NCI-H2196 (cell line): ENCODE data around the gene WDR93.
"Not testable (repeated sequence)": the region's sequence is repeated elsewhere in the genome, so short reads cannot be mapped to it uniquely, and the experiment has no call there.

Source experiments
- DNase-seq: peaks from one replicate; lab custom pipeline; 2025; ENCODE audit not compliant: unreplicated experiment; lab: John Stamatoyannopoulos, UW

Gene WDR93

DNA sequence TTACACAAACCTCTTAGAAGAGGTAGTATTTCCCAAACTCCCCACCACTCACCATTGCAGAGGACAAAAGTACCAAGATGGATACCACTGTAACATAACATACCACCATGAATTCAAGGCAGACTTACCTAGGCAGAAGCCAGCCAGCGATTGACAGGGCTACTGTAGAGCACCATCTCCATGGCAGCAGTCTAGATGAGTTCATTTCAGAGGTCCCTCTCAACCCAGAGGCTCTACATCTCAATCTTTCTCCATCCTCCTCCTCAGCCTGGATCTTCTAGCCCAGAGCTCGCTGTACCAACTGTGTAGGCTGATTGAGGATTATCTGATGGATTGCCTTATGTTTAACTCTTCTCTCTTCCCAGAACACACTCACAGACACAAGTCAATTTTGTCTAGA is 9.5 kb upstream of the WDR93 start:
- DNase-seq: no peak

DNA sequence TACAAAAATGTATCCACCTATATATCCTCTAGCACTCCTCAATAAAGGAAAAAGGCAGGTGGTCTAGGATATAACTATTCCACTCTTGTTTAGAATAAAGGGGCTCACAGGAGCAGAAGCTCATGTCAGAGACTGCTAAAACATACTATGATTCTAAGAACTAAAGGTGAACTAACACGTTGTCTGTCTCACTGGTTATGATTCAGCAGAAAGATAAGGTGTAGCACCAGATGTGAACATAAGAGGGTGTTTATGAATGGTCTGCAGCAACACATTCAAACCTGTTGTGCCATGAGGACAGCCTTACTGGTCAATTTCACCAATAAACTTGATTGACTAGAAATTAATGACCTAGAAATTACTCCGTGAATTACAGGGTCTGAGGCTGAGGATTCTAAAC is 4.6 kb upstream of the WDR93 start:
- no peak for DNase-seq

DNA sequence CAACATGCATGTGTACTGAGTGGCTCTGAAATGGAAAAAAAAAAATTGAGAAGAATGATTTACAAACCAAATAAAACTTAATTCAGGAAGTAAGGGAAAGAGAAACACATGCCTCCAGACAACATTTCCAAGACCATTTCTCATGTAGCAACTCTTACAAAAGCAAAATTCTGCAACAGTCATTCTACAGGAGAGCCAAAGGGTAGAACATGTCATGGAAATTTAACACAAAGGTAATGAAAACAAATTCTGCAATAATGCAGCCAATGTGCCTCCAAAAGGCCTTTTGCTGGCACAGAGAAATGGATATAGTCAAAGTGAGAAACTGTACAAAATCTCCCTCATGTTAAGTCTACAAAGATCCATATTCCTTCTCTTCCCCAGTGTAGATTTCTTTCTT is 4.1 kb upstream of the WDR93 start:
- DNase-seq: no peak

DNA sequence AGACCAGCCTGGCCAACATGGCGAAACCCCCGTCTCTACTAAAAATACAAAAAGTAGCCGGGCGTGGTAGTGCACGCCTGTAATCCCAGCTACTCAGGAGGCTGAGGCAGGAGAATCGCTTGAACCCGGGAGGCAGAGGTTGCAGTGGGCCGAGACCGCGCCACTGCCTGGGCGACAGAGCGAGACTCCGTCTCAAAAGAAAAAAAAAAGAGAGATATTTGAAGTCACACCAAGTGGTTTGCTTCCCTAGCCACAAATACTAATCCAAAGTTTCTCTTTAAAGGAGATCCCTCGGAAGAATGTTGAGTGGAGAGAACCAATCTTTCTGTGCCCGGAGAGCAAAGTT is 708 bp upstream of the WDR93 start:
- not testable (repeated sequence) for DNase-seq

DNA sequence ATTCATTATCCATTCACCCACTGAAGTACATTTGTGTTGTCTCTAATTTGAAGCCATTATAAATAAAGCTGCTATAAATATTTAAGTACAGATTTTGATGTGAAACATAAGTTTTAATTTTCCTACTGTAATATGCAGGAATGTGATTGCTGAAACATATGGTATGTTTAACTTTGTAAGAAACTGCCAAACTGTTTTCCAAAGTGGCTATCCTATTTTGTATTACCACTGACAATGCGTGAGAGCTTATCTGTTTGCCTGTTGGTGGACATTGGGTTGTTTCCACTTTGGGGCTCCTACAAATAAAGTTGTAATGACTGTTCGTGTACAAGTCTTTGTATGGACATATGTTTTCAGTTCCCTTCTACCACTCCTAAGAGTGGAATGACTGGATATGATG is 2.5 kb downstream of the WDR93 start:
- DNase-seq: no peak

DNA sequence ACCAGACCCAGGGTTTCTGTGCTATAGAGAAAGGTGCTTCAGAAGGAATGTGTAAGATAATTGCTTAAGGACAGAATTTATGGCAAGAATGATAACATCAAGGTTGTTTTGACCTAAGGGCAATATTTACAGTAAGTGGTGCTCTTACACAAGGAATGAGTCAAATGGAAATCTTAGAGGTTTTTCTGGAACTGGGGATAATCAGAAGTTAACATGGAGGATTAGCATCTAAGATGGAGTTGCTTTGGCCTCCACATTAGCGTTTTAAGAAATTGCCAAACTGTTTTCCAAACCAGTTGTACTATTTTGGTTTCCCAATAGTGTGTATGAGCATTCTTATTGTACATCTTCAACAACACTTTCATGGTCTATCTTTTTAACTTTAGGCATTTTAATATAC is 3.1 kb downstream of the WDR93 start:
- no peak for DNase-seq

DNA sequence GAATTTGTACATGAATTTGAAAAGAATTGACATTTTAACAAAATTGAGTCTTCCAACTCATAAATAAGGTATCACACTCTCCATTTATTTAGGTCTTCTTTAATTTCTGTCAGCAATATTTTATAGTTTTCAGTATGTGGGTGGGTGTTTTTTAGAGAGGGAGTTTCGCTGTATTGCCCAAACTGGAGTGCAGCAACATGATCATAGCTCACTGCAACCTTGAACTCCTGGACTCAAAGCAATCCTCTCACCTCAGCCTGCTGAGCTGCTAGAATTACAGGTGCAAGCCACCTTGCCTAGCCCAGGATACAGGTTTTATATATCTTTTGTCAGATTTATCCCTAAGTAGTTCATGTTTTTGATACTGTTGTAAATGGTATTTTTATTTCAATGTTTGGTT is 4.6 kb downstream of the WDR93 start:
- no peak for DNase-seq

DNA sequence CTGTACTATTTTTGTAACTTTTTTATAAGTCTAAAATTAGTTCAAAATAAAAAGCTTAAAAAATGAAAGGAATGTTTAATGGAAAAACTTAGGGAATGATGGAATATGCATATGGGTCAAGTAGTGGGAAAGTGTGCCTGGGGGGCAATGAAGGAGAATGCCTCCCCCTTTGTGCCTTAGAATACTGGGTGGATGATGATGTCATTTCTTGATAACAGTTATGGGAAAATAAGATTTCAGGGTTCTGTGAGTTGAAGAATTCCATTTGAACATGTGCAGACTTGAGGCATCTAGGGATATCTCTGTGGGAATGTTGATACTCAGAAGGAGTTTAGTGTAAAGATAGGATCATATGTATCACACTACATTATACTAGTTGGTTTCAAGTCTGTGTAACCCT is 13.8 kb downstream of the WDR93 start:
- no peak for DNase-seq

DNA sequence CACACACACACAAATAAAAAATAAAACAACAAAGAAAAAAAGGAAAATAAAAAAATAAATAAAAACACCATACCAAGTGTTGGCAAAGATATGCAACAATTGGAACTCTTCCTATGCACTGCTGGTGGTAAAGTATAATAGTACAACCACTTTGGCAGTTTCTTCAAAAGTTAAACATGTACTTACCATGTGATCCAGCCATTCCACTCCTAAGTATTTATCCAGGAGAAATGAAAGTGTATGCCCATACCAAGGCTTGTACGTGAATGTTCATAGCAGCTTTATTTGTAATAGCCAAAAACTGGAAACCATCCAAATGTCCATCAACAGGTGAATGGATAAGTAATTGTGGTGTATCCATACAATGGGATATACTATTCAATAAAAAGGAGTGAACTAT is 17.0 kb downstream of the WDR93 start:
- peak; percentile 1 for DNase-seq

DNA sequence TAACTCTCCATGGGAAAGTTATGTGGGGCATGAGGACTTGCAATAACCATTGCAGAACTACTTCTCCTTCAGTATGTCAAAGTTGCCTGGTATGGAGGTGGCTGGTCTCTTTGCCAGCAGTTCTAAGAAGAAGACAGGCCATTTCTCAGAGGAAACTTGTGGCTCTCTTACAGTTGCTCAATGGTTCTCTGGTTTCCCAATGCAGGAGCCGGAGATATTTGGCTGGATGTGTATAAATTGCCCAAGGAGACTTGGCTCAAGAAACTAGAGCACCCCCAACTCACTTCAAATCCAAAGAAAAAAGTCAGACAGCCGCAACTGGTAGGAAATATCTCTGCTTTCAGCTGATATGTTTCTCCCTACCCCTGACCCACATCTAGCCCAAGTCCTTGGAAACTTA is 24.2 kb downstream of the WDR93 start:
- no peak for DNase-seq

DNA sequence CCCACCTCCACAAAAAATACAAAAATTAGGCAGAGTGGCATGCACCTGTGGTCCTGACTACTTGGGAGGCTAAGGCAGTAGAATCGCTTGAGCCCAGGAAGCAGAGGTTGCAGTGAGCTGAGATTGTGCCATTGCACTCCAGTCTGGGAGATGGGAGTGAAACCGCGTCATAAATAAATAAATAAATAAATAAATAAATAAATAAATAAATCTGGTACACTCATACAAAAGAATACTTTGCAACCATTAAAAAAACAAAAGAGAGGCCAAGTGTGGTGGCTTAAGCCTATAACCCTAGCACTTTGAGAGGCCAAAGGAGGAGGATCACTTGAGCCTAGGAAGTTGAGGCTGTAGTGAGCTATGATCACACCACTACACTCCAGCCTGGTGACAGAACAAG is 32.4 kb downstream of the WDR93 start:
- DNase-seq: no peak

DNA sequence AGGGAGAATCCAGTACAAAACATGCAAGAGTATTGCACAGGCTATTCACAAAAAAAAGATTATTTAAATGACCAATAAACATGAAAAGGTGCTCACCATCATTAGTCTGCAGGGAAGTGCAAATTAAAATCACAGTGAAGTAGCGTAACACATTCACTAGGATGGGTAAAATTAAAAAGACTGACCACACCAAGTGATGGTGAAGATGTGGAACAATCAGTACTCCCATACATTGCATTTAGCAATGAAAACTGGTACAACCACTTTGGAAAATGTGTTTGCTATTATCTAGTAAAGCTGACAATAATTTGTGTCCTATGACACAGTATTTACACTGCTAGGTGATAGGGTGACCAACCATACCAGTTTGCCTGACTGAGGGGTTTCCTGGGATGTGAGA is 34.0 kb downstream of the WDR93 start:
- no peak for DNase-seq

DNA sequence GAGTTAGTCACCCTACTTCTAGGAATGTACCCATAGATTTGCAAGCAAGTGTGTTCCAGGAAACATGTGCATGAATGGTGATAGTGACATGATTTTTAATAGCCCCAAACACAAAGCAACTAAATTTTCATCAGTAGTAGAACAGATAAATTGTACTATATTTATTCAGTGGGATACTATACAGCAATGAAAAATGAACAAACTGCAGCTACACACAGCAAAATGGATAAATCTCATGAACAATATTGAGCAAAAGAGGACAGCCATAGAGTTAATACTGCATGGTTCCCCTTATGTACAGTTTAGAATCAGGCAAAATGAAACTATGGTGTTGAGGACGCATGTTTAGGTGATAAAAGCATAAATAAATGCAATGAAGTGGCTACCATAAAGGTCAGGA is 34.5 kb downstream of the WDR93 start:
- DNase-seq: no peak

DNA sequence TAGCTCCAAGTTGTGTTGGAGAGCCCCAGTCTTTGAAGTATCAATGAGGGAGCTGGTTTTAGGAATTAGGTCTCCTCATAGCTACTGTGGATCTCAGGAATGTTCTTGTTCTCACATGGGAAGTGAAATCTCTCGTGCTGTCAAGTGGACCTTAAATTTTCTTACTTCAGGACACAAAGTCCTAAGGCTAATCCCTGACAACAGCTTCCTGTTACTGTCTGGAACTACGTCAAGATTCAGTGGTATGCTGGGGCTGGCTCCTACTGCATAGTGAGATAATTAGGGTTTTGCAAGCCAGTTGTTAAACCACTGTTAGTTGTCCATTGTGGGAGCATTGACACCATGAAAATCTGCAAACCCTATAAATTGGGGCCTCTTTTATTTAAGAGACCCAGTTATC is 37.6 kb downstream of the WDR93 start:
- DNase-seq: no peak

DNA sequence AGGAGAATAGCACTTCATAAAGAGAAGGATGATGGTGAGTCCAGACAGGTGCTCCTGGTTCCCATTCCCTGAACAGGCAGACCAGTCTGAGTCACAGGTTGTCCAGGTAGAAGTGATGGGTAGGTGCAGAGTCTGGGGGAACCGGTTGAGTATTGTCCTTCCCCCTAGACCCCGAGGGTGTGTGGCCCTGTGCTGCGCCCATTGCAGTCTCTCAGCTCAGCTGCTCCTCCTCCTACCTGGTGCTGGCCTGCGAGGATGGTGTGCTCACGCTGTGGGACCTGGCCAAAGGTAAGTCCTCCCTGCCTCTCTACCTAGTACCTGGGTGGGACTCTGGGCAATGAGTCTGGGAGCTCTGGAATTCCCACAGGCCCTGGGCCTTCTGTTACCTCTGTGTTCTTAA is 40.7 kb downstream of the WDR93 start:
- DNase-seq: no peak

DNA sequence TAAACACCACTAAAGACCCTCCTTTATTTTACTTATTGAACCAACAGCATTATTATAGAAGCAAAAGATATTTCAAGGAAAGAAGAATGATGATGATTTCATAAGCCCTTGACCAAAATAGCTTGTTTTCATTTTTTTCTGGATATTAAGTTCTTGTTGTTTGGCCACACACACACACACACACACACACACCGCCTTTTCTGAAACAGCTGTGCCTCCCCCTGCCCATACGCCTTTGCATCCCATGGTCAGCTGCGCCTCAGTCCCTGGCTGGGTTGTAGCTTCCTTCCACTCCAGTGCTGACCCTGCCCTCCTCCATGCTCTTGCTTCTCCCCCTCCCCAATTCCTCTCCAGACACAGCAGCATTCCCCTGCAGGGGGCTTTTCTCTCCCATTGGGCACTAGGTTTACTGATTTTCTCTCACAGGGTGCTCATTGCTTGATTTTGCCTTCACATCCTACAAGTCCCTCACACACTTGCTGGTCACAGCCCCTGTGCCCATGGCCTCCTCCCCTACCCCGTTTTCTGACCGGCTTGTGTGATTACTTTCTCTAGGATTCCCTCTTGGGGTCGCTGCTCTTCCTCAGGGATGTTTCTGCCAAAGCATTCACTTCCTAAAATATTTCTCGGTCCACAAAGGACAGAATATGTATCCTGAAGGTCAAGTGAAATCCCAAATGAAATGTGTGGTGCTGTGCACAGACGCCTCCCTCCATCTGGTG is 42.0 kb downstream of the WDR93 start:
- no peak for DNase-seq

DNA sequence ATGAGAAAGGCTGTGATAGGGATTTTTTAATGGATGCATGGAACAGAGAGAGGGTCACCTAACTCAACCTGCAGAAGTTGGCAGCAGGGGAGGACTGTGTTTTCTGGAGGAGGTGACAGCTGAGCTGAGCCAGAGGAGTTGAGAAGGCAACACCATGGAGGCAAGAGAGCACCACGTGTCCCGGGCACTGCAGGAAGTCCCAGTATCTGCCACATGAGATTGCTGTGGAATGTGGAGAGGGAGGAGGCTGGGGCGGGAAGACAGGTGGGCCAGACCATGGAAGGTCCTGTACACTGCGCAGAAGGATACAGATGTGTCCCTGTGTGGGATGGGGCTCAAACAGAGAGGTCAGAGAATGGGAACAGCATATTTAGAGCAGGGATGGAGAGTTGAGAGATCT is 45.2 kb downstream of the WDR93 start:
- no peak for DNase-seq

DNA sequence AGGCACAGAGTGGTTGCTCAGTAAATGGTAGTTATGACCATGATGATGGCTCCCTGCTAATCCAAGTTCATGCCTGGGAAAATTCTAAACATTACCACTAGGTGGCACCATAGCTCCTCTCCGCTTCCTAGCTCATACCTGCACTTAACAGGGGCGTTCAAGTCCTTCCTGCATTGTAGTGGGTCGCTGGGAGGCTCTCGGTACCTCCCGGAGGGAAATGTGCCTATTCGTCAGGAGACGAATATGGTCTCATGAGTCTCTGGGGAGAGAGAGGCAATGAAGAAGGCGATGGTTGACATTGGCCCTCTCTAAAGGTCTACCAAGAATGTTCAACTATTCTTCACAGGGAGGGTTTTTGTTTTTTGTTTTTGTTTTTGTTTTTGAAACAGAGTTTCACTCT is 49.5 kb downstream of the WDR93 start:
- peak; percentile 60 for DNase-seq

DNA sequence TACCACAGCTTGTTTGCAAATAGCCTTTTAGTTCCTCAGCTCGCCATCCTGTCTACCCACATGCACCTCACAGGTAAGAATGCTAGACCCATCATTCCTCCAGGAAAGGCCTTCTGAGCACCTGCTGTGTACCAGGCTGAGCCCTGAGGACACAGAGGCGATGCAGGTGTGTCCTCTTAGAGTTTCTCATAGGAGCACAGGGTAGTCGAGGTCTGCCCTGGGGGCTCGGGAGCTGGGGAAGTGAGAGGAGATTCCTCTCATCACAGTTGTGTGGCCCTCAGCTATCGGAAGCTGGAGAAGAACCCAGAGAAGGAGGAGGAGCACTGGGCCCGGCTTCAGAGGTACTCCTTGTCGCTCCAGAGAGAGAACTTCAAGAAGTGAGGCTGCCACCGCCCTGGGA is 52.4 kb downstream of the WDR93 start:
- DNase-seq: no peak

DNA sequence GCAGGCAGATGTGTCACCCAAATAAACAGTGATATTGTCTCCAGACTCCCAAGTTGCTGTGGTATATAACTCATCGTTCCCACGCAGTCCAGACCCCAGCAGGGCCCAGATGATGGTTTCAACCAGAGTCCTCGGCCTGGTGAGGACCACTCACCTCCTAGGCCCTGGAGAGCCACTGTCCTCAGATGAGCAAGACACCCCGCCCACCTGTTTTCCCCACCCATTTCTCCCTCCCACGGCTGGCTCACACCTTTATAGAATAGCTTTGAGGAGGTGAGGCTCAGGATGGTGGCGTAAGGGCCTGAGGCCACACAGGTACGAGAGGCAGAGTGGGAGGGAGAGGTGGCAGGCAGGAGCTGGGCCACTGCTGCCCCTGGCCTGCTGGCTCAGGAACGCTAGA is 53.0 kb downstream of the WDR93 start:
- DNase-seq: no peak

DNA sequence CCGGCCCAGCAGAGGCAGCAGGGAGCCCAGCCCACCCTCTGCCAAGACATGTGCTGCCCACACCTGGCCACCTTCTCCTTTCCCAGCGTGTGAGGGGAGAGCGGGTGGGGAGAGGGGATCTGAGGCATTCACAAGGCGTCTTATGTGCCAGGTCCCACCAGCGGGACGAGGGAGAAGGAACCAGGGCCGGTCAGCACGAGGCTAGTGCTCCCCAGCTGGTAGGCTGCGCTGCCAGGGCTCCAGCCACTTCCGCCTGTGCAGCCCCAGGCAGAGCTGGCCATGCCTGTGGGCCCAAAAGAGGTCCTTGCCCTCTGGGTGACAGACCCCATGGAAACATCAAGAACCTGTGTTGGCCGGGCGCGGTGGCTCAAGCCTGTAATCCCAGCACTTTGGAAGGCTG is 54.5 kb downstream of the WDR93 start:
- no peak for DNase-seq

DNA sequence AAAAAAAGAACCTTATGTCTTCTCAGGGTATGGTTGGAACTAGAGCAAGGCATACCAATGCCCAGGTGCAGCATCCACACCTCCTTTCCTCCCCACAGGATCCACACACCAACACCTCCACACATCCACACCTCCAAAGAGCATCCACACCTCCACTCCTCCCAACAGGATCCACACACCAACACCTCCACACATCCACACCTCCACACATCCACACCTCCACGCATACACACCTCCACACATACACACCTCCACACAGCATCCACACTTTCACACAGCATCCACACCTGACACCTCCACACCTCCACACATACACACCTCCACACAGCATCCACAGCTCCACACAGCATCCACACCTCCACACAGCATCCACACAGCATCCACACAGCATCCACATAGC is 55.2 kb downstream of the WDR93 start:
- DNase-seq: no peak

DNA sequence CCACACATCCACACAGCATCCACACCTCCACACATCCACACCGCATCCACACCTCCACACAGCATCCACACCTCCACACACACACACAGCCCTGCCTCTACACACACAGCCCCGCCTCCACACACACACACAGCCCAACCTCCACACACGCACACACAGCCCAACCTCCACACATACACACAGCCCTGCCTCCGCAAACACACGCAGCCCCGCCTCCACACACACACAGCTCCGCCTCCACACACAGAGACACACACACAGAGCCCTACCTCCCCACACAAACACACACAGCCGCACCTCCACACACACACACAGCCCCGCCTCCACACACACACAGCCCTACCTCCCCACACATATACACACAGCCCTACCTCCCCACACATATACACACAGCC is 55.8 kb downstream of the WDR93 start:
- DNase-seq: no peak
